ENCODE data around the gene PARK7.

DNA sequence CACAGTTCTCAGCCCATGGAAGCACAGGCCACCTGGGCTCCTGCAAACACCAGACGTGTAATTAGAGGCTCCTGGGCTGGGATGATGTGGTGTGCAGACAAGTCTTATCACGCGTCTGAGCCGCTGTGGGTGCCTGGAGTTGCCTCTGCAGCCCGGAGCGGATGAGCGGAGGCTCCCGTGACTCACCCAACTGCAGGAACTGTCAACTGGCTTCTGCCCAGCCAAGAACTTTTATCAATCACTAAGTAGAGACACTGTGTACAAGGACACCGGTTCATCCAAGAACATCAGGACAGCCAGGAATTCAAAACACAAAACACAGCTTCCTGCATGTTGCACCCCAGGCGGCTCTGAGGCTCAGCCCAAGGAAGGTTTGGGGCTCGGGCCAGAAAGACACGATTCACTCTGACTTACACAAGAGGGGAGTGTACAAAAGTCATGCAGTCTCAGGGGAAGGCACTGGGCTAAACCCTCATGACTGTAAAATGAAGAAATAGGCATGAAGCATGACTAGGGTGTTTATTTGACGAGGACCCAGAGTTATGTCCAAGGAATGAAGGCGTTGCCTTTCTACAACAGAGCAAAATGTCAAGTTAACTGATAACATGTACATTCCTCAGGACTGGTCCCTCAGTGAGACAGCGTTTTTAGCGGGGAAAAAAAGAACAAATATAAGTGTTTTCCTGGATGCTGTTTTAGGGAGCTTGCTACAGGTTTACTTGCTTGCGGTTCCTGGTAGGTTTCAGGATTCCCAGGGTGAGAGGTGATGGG is 43.5 kb downstream of the PARK7 start:
- TF ChIP-seq, protein P1, sequence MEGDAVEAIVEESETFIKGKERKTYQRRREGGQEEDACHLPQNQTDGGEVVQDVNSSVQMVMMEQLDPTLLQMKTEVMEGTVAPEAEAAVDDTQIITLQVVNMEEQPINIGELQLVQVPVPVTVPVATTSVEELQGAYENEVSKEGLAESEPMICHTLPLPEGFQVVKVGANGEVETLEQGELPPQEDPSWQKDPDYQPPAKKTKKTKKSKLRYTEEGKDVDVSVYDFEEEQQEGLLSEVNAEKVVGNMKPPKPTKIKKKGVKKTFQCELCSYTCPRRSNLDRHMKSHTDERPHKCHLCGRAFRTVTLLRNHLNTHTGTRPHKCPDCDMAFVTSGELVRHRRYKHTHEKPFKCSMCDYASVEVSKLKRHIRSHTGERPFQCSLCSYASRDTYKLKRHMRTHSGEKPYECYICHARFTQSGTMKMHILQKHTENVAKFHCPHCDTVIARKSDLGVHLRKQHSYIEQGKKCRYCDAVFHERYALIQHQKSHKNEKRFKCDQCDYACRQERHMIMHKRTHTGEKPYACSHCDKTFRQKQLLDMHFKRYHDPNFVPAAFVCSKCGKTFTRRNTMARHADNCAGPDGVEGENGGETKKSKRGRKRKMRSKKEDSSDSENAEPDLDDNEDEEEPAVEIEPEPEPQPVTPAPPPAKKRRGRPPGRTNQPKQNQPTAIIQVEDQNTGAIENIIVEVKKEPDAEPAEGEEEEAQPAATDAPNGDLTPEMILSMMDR (IDR thresholded peaks at IDR 0.05; ENCODE audit: insufficient read depth, low read length, poor library complexity, severe bottlenecking): no peak
- no peak for TF ChIP-seq EZH2phosphoT487 (conservative IDR thresholded peaks at IDR 0.05; ENCODE audit: low read length)

Data from SU-DHL-6 (cell line).